PFSK-1 (cell line): ENCODE measurements around the gene FOXO6.

Experiments used
- FOXP2 ChIP-seq: optimal IDR thresholded peaks from 2 replicates; pipeline ENCODE3; 2011; ENCODE audit warnings: borderline replicate concordance, control low read depth, inconsistent platforms; ENCODE audit not compliant: insufficient read depth; ENCODE audit errors: extremely low read length, extremely low read depth
- POLR2AphosphoS5 ChIP-seq: IDR thresholded peaks from 2 replicates; pipeline ENCODE4 v1.6.1; 2012; ENCODE audit warnings: low read depth, mild to moderate bottlenecking, control low read depth, low read length, moderate library complexity
- SIN3A ChIP-seq: IDR thresholded peaks from 2 replicates; pipeline ENCODE4 v1.6.1; 2012; ENCODE audit warnings: mild to moderate bottlenecking, low read length, moderate library complexity, borderline replicate concordance; ENCODE audit not compliant: insufficient read depth
- TAF1 ChIP-seq: IDR thresholded peaks from 2 replicates; pipeline ENCODE4 v1.6.1; 2012; ENCODE audit warnings: low read length, control low read depth, borderline replicate concordance; ENCODE audit not compliant: insufficient read depth
- TF ChIP-seq, protein P1 (sequence below), 2 experiments: IDR thresholded peaks; 2 replicates each; pipeline versions ENCODE4 v1.6.1 to v1.8.0; 2011 to 2012; ENCODE audit warnings: low read depth in 2 of 2, low read length in 2 of 2, control low read depth in 1 of 2, inconsistent platforms in 1 of 2, mild to moderate bottlenecking in 1 of 2, moderate library complexity in 1 of 2; ENCODE audit not compliant: insufficient read depth in 1 of 2

FOXO6 gene

DNA sequence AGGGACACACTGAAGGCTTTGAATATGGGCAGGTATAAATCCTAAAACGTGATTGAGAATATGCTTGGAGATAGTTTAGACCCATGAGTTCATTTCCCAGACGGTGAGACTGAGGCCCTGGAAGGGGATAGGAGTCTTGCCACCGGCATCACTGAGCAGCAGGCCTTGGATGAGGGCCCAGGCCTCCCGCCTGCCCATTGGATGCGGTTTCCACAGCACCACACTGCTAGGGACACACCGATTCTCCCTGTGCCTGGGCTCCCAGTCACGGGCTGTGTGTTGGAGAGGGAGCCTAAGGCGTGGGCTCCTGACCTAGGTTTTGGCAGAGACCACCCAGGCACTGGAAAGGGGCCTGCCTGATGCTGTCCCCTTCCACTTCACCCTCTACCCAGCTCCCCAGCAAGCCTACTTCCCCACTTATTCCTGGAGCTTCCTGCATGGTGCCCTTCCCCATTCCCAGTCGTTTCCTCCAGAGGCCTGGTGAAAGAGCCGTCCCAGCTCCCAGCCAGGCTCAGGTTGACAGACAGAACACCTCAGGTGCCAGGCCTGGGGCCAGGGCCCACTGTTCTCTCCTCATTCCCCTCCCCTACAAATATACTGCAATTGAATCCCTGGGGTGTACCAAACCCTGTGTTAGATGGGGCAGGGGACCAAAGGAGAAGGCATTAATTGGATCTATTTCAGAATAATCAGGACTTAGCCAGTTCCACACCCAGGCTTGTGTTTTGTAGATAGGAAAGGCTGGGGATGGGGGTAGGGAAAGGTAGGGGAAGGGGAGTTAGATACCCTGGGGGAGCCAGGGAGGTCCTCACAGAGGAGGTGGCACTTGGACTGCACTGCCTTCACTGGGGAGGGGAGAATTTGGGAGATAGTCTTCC is 3.4 kb downstream of the FOXO6 start:
- TF ChIP-seq POLR2AphosphoS5 = no peak

DNA sequence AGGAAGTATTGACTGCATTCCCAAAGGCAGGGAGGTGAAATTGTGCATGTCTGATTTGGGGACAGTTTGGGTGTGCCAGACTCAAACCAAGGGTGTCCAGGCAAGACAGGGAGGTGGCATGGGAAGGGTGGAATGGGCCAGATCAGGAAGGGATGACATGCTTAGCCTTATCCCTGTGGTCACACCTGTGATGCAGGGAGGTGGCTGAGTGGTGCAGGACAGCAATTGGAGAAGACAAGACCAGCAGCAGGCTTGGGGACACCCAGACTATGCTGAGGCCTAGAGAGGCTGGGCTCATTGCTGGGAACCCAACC is 4.0 kb downstream of the FOXO6 start:
- TF ChIP-seq, protein P1, sequence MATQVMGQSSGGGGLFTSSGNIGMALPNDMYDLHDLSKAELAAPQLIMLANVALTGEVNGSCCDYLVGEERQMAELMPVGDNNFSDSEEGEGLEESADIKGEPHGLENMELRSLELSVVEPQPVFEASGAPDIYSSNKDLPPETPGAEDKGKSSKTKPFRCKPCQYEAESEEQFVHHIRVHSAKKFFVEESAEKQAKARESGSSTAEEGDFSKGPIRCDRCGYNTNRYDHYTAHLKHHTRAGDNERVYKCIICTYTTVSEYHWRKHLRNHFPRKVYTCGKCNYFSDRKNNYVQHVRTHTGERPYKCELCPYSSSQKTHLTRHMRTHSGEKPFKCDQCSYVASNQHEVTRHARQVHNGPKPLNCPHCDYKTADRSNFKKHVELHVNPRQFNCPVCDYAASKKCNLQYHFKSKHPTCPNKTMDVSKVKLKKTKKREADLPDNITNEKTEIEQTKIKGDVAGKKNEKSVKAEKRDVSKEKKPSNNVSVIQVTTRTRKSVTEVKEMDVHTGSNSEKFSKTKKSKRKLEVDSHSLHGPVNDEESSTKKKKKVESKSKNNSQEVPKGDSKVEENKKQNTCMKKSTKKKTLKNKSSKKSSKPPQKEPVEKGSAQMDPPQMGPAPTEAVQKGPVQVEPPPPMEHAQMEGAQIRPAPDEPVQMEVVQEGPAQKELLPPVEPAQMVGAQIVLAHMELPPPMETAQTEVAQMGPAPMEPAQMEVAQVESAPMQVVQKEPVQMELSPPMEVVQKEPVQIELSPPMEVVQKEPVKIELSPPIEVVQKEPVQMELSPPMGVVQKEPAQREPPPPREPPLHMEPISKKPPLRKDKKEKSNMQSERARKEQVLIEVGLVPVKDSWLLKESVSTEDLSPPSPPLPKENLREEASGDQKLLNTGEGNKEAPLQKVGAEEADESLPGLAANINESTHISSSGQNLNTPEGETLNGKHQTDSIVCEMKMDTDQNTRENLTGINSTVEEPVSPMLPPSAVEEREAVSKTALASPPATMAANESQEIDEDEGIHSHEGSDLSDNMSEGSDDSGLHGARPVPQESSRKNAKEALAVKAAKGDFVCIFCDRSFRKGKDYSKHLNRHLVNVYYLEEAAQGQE (IDR thresholded peaks at IDR 0.05; ENCODE audit: insufficient read depth in 1 of 2, low read depth in 2 of 2, low read length in 2 of 2) = no peak
- TF ChIP-seq FOXP2 = no peak
- no peak for TF ChIP-seq SIN3A
- TF ChIP-seq POLR2AphosphoS5 = no peak
- no peak for TF ChIP-seq TAF1

DNA sequence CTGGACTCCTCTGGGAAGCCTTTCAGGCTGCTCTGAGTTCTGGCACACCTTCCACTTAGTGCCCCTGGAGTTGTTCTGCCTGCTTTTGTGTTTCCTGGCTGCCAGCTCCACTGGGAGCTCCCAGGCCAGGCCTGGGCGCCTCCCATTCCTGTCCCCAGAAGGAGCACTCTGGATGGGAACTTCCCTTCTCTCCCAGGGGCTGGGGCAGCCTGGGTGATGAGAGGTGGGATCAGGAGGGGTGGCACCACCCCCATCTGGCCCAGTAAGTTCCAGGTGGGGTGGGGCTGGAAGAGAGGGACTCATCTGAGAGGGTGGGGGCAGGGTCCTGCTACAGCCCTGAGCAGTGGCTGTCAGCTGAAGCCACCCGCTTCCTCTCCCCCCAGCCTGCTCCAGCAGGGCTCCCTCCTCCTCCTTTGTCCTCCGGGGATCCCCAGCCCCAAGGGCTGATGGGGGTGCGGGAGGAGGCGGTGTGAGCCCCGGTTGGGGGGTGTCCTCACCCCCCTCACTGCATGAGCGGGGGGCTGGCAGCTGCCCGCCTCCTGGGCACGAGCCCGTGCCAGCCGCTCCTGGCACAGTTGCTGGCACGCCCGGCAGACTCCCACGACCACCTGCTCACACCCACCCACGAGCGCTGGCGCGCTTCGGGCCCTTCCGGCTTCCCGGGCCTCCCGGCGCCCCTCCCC is 4.7 kb downstream of the FOXO6 start:
- TF ChIP-seq SIN3A (no peak), POLR2AphosphoS5 (no peak), FOXP2 (no peak), TAF1 (no peak)
- TF ChIP-seq, protein P1 (IDR thresholded peaks at IDR 0.05; ENCODE audit: insufficient read depth in 1 of 2, low read depth in 2 of 2, low read length in 2 of 2) = no peak

DNA sequence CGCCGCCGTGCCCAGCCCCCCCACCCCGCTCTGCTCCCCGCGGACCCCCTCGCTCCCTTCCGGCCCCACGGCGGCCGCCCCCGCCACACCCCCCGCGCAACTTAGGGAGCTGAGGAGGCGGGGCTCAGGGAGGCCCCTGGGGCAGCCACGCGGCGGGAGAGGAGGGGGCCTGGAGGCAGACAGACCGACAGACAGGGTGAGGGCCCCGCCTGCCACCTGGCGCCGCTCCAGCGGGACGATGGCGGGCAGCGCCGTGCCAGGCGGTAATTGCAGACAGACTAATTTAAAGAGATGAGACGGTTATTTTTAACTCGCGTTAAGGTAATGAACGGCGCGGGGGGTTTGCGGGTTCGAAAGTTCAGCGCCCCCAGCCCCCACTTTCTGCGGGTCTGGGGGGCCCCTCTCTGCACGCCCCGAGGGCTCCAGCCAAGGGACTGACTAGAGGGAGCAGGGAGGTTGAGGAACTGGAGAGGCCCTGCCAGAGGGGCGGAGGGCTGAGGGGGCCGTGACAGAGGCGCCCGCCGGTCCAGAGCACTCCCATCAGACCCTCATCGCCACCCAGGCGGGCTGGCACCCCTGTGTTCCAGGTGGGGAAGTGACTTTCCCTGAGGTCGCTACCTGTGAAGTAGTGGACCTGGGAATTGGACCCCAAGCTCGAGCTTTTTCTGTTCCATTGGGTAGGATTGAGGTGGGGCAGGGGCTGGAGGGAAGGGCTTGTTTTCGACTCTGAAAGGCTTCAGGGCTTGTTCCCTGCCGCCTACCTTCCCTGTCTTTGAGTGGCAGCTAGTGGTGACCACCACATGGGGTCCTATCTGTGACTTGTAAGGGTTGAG is 5.4 kb downstream of the FOXO6 start:
- no peak for TF ChIP-seq FOXP2
- TF ChIP-seq TAF1 = no peak
- TF ChIP-seq POLR2AphosphoS5 = no peak
- no peak for TF ChIP-seq SIN3A
- TF ChIP-seq, protein P1 (IDR thresholded peaks at IDR 0.05; ENCODE audit: insufficient read depth in 1 of 2, low read depth in 2 of 2, low read length in 2 of 2) = no peak

DNA sequence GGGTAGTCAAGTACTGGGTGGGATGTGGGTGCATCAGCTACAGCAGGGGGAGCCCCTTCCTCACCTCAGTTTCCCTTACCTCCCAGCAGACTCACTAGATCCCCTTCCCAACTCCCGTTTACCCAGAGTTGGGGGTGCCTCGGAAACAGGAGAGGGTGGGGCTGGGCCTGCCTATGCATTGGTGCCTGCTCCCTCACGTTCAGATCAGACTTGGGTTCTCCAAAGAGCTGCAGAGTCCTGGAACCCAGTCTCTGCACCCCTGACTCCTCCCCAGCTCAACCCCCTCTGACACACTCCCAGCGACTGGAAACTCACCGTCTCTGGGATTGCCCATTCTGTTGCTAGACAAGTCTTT is 6.0 kb downstream of the FOXO6 start:
- no peak for TF ChIP-seq TAF1
- no peak for TF ChIP-seq FOXP2
- TF ChIP-seq, protein P1 (IDR thresholded peaks at IDR 0.05; ENCODE audit: insufficient read depth in 1 of 2, low read depth in 2 of 2, low read length in 2 of 2) = no peak
- TF ChIP-seq POLR2AphosphoS5 = no peak
- TF ChIP-seq SIN3A = no peak
